Tibial nerve (tissue), 4 donors: ENCODE results near the gene DNAH10. TPM values are rescaled to one million over a fixed set of nuclear protein-coding genes. Genes with fewer than 3 reads are reported as not detected.

ENCODE experiments used
- DNase-seq, 2 donors: peaks; one replicate each; pipeline ENCODE4 v3.0.0-alpha.2; 2019; ENCODE audit warnings: low spot score in 2 of 2
- H3K27ac ChIP-seq, 4 donors: fragments of 200-600 bp; sonication (generic) in 3 of 4; one replicate each; pipeline ENCODE4 v1.5.1; 2017 to 2019; ENCODE audit warnings: mild to moderate bottlenecking in 1 of 4
- H3K27me3 ChIP-seq, 2 donors: fragments of 200-600 bp; sonication (generic) in 1 of 2; one replicate each; pipeline versions ENCODE4 v1.5.1 to v1.6.0; 2017 to 2019
- H3K36me3 ChIP-seq, 3 donors: fragments of 200-600 bp; sonication (generic); one replicate each; pipeline ENCODE4 v1.5.1; 2018 to 2019
- H3K4me1 ChIP-seq, 4 donors: fragments of 200-600 bp; sonication (generic) in 3 of 4; one replicate each; pipeline ENCODE4 v1.5.1; 2017 to 2019
- H3K4me3 ChIP-seq, 4 donors: fragments of 200-600 bp; sonication (generic) in 3 of 4; one replicate each; pipeline ENCODE4 v1.5.1; 2017 to 2019; ENCODE audit warnings: mild to moderate bottlenecking in 1 of 4, moderate library complexity in 1 of 4
- H3K9me3 ChIP-seq, 4 donors: fragments of 200-600 bp; sonication (generic) in 3 of 4; one replicate each; pipeline ENCODE4 v1.5.1; 2017 to 2019
- CTCF ChIP-seq, 5 experiments: fragments of 200-600 bp in 3 of 5; fragments of 450-650 bp in 2 of 5; sonication (generic) in 3 of 5; IDR thresholded peaks; one replicate each; pipeline ENCODE4 v1.5.1; 2016 to 2019; ENCODE audit warnings: antibody characterized with exemption in 5 of 5, mild to moderate bottlenecking in 3 of 5, moderate library complexity in 2 of 5
- EP300 ChIP-seq, 2 donors: sonication (generic); formaldehyde crosslinking; IDR thresholded peaks; one replicate each; pipeline ENCODE4 v1.6.1; 2017; ENCODE audit warnings: antibody characterized with exemption in 2 of 2, mild to moderate bottlenecking in 1 of 2
- POLR2A ChIP-seq, 2 donors: fragments of 450-650 bp; IDR thresholded peaks; one replicate each; pipeline ENCODE4 v1.6.1; 2017; ENCODE audit warnings: antibody characterized with exemption in 2 of 2, mild to moderate bottlenecking in 2 of 2, moderate library complexity in 2 of 2
- WGBS, 2 donors: methylation state at CpG; one replicate each; pipeline ENCODE4 v1.1.5; 2018; 5-methylcytosine and 5-hydroxymethylcytosine counted together
- total RNA-seq, 4 donors: library from RNA; depleted of rRNA; stranded (reverse); fragments of >200 nt; gene quantifications; one replicate each; pipeline ENCODE4 v1.1.0, GENCODE V29; 2016

DNAH10 gene
- total RNA-seq, 4 donors from 2014 or later = 3.1 TPM; not detected in 3

- Histone ChIP-seq H3K27me3 (no peaks in the 10 kb centered on the region), H3K36me3 (peaks cover 0 to 11% (median 0%) of the 10 kb centered on the region in 3 donors), H3K4me3 (no peak overlapping the region), H3K4me1 (peaks cover 0 to 17% (median 6%) of the 10 kb centered on the region in 4 donors), H3K9me3 (no peaks in the 10 kb centered on the region), H3K27ac (no peak overlapping the region)
- DNase-seq = no peak
- WGBS, 2 donors = 86 to 87% methylated on average over 7 of the region's 7 CpGs
- TF ChIP-seq CTCF (IDR thresholded peaks at IDR 0.05) (no peak), POLR2A (IDR thresholded peaks at IDR 0.05) (no peak), EP300 (IDR thresholded peaks at IDR 0.05) (no peak)
Observed at GRCh38 chr12:123976227-123976826, 214.2 kb downstream of the DNAH10 start.

GRCh38 chr12:123979566-123979965 lies 217.5 kb downstream of the DNAH10 start:
- peaks cover 0 to 29% (median 3%) of the 10 kb centered on the region in 4 donors for H3K4me1 ChIP-seq
- 93 to 94% methylated on average over 6 of the region's 6 CpGs for WGBS, 2 donors
- H3K27me3 ChIP-seq = no peaks in the 10 kb centered on the region
- TF ChIP-seq POLR2A (IDR thresholded peaks at IDR 0.05) (no peak), EP300 (IDR thresholded peaks at IDR 0.05) (no peak), CTCF (IDR thresholded peaks at IDR 0.05) (no peak)
- H3K9me3 ChIP-seq = no peaks in the 10 kb centered on the region
- DNase-seq = no peak
- H3K36me3 ChIP-seq = peaks cover 0 to 23% (median 0%) of the 10 kb centered on the region in 3 donors
- H3K4me3 ChIP-seq = no peak overlapping the region
- H3K27ac ChIP-seq = no peak overlapping the region

GRCh38 chr12:123982269-123982668 lies 220.2 kb downstream of the DNAH10 start:
- Histone ChIP-seq H3K4me1 (peaks cover 0 to 49% (median 7%) of the 10 kb centered on the region in 4 donors), H3K27me3 (no peaks in the 10 kb centered on the region), H3K4me3 (no peak overlapping the region), H3K27ac (no peak overlapping the region), H3K36me3 (peaks cover 0 to 12% (median 0%) of the 10 kb centered on the region in 3 donors), H3K9me3 (no peaks in the 10 kb centered on the region)
- no peak for DNase-seq
- TF ChIP-seq EP300 (IDR thresholded peaks at IDR 0.05) (no peak), CTCF (IDR thresholded peaks at IDR 0.05) (no peak), POLR2A (IDR thresholded peaks at IDR 0.05) (no peak)
- 89 to 90% methylated on average over 7 of the region's 7 CpGs for WGBS, 2 donors

GRCh38 chr12:123983822-123984485 lies 221.9 kb downstream of the DNAH10 start:
- Histone ChIP-seq H3K36me3 (peaks cover 0 to 25% (median 0%) of the 10 kb centered on the region in 3 donors), H3K4me3 (no peak overlapping the region), H3K4me1 (peaks cover 0 to 49% (median 7%) of the 10 kb centered on the region in 4 donors), H3K27me3 (no peaks in the 10 kb centered on the region), H3K9me3 (no peaks in the 10 kb centered on the region), H3K27ac (peak overlapping the region in 2 of 4 donors; percentile 32 to 70)
- TF ChIP-seq CTCF (IDR thresholded peaks at IDR 0.05) (peak; percentile 45 to 68 (median 54)), POLR2A (IDR thresholded peaks at IDR 0.05) (no peak), EP300 (IDR thresholded peaks at IDR 0.05) (peak in 1 of 2 donors; percentile 36)
- peak in 1 of 2 donors; percentile 31 for DNase-seq
- 33 to 41% methylated on average over 7 of the region's 7 CpGs for WGBS, 2 donors

- no peak overlapping the region for H3K4me3 ChIP-seq
- TF ChIP-seq EP300 (IDR thresholded peaks at IDR 0.05) = no peak
- no peak for TF ChIP-seq POLR2A (IDR thresholded peaks at IDR 0.05)
- no peak for TF ChIP-seq CTCF (IDR thresholded peaks at IDR 0.05)
- H3K36me3 ChIP-seq = peaks cover 0 to 34% (median 0%) of the 10 kb centered on the region in 3 donors
- H3K27ac ChIP-seq = peak overlapping the region in 2 of 4 donors; percentile 32 to 70
- peaks cover 0 to 51% (median 7%) of the 10 kb centered on the region in 4 donors for H3K4me1 ChIP-seq
- WGBS, 2 donors = 75 to 87% methylated on average over 4 of the region's 4 CpGs
- no peaks in the 10 kb centered on the region for H3K9me3 ChIP-seq
- no peak for DNase-seq
- H3K27me3 ChIP-seq = no peaks in the 10 kb centered on the region
Observed at GRCh38 chr12:123984903-123985302, 222.8 kb downstream of the DNAH10 start.
